ENCODE measurements around the gene SLC7A4.
"Not testable (repeated sequence)": the region's sequence is repeated elsewhere in the genome, so short reads cannot be mapped to it uniquely, and the experiment has no call there.

Gene SLC7A4, protein sequence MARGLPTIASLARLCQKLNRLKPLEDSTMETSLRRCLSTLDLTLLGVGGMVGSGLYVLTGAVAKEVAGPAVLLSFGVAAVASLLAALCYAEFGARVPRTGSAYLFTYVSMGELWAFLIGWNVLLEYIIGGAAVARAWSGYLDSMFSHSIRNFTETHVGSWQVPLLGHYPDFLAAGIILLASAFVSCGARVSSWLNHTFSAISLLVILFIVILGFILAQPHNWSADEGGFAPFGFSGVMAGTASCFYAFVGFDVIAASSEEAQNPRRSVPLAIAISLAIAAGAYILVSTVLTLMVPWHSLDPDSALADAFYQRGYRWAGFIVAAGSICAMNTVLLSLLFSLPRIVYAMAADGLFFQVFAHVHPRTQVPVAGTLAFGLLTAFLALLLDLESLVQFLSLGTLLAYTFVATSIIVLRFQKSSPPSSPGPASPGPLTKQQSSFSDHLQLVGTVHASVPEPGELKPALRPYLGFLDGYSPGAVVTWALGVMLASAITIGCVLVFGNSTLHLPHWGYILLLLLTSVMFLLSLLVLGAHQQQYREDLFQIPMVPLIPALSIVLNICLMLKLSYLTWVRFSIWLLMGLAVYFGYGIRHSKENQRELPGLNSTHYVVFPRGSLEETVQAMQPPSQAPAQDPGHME

GRCh38 chr22:21032037-21032867 lies at the start of gene SLC7A4:
TSS of gene SLC7A4 (minus strand) at chr22:21032561. CDS start at chr22:21031812, 749 bp downstream.
- DNase-seq: peak in 15 of 58 donors; percentile 9 to 54 (median 23)

DNA sequence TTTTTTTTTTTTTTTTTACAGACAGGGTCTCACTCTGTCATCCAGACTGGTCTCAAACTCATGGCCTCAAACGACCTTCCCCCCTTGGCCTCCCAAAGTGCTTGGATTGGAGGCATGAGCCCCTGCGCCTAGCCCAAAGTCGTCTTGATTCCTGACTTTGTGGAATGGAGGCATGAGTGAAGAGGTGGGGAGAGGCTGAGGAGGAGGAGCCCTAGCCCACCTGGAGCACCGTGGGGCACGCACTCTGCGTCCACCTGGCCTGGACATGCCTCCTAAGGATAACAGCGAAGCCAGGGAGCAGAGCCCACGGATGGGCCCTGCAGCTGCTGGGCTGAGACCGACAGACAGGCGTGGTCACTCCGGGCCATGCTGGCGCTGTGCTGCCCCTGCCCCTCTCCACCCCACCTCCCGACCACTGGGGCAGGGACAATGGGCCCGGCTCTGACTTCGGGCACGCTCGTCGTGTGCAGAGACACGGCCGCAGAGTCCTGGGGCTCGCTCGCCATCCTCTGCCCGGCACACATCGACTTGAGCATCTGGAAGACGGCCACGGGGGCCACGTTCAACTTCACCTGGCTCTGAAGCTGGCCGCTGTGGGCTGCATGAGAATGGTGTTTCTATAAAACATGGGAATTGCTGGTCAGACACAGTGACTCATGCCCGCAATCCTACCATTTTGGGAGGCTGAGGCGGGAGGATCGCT lies 48.2 kb upstream of the SLC7A4 start:
- no peak for DNase-seq

GRCh38 chr22:21079493-21079892 lies 47.1 kb upstream of the SLC7A4 start:
- DNase-seq: no peak

- no peak for DNase-seq
Observed at GRCh38 chr22:21078916-21079315, 46.6 kb upstream of the SLC7A4 start.

DNA sequence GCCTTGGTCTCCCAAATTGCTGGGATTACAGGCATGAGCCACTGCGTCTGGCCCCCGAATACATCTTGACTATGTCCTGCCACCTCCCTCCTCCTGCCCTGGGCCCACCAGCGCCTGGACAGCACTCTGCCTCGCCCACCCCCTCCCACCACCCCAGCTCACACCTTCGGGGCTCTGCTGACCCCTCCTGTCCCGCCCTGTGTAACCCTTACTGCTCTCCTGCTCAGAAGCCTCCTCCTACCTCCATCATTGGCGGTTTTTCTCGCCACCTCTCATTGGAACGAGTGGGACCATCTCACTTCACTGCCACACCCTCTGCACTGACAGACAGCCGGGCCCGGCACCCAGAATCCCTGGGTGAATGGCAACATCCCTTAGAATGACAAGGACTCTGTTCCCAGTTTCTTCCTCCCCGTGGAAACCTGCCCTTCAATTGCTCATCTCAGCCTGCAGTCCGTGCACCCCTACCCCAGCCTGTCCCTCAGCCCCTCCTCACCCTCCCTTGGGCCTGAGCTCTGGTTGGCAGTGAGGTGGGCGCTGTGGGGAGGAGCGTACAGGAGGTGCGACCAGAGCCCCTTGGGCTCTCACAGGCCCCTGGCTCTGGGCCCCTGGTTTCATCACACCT lies 45.6 kb upstream of the SLC7A4 start:
- DNase-seq: no peak

GRCh38 chr22:21076912-21077625 lies 44.7 kb upstream of the SLC7A4 start:
- no peak for DNase-seq

DNA sequence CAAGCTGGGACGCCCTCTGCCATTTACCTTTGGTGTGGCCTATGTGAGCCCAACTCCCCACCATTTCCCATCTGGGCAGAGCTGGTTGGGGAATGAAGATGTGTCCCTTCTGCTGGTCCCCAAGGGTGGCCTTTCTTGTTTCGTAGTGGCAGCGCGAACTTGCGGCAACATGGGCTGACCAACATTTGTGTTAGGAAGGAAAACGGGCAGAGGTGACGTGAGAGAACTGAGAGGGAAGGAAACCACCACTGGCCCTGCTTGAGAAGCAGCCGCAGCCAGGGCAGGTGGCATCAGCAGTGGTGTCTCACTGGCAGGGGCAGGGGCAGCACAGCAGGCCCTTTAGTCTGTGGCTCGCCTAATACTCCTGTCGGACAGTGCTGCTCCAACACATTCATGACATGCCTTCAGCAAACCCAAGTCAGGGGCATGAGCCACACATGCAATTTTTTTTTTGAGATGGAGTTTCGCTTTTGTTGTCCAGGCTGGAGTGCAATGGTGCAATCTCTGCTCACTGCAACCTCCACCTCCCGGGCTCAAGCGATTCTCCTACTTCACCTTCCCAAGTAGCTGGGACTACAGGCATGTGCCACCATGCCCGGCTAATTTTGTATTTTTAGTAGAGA lies 43.3 kb upstream of the SLC7A4 start:
- DNase-seq: no peak

- no peak for DNase-seq
Observed at GRCh38 chr22:21074102-21074715, 41.8 kb upstream of the SLC7A4 start.

DNA sequence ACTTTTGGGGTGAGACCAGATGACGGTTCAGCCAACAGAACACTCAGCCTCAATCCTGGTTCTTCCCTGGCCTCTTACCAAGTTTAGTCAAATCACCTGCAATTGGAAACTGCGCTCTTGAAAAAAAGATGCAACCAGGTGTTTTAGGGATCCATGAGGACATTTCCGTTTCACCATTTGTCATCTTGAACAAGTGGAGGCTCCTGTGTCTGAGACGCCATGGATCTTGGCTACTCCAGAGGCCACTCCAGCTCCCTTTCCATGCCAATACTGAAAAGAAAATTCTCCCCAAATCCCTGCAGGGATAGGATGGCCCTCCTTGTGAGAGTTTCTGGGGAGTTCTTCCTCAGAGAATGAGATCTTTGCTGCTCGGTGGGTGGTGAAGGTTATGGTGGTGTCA lies 41.1 kb upstream of the SLC7A4 start:
- DNase-seq: no peak

- no peak for DNase-seq
Observed at GRCh38 chr22:21073023-21073422, 40.7 kb upstream of the SLC7A4 start.

- not testable (repeated sequence) for DNase-seq
Observed at GRCh38 chr22:21071796-21072195, 39.4 kb upstream of the SLC7A4 start.

DNA sequence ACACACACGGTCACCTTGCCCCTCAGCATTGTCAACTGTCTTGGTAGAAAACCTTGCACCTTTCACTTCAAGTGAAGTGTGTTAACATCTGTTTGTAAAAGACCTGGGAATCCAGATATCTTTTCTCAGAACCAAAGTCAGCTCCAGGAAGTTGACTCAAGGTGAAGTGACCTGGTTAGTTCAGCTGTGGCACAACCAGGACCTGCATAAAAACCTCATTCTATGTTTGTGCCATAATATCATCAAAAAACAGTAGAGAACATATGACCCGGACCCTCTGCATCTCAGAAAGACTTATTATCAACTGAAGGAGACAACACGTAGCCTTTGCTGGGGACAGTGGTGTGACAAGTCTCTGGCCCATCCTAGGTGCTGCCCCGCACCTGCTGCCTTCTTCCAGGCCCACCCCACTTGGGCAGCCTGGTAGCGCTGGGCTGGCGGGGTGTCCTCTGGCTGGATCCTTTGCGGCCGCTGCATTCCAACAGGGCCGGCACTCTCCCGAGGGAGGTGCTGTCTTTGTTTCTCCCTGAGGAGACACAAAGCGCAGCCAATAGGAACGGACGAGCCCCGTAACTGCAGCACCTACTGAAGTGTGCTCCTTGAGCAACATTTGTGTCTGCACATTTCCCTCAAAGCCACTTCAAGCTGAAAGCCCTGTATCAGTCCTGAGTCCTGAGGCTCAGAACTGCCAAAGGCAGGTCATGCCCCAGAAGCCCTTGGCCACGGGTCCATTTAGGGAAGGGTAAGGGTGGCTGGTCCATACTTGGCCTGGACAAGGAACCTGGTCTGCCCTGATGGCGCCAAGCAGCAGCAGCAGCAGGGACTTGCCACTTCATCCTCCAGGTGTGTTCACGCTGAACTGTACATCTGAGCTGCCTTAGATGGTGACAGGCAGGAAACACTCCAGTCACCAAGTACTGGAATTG lies 38.6 kb upstream of the SLC7A4 start:
- DNase-seq: no peak

- no peak for DNase-seq
Observed at GRCh38 chr22:21069375-21069774, 37.0 kb upstream of the SLC7A4 start.

- DNase-seq: no peak
Observed at GRCh38 chr22:21068681-21069276, 36.4 kb upstream of the SLC7A4 start.

DNA sequence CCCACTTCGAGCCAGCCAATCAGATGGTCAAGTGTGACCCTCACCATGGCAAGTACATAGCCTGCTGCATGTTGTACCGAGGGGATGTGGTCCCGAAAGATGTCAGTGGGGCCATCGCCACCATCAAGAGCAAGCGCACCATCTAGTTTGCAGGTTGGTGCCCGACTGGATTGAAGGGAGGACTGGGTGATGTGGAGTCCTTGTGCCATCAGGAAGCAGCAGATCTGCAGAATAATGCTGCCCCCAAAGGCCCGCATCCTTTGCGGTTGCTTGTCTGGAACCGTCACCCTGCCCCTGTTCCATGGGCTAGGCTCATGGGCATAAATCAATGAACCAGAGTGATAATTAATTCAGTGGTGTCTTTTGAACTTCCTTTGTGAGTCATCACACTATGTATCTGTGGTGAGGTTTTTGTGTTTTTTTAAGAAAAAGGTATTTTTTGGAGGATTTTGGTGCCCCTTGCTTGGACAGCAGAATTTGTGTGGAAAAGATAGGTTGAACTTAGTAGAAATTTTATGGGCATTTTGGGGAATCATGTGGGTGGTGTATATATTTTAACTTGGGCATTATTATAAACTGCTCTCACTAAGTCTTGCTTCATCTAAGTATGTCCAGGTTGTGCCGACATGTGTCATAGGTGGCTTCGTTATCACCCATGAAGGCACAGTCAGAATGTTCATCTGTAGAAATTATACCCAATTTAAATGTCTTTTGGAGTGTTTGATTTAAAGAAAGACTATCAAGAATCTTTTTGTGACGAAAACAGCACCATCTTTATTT lies 35.7 kb upstream of the SLC7A4 start:
- no peak for DNase-seq

GRCh38 chr22:21067075-21067900 lies 34.9 kb upstream of the SLC7A4 start:
- DNase-seq: no peak

All from anterior cingulate cortex (tissue), 58 donors.